Cardiac fibroblast (primary cell): Measurements from ENCODE around the gene CNTNAP5.

Experiments
- DNase-seq, 2 donors: peaks; one replicate each; pipeline versions ENCODE4 v3.0.0 to v3.0.0-alpha.2; 2010; ENCODE audit warnings: low read depth in 2 of 2
- H3K4me3 ChIP-seq, 2 donors: replicated peaks in 1 of 2; 1 replicate in 1 of 2; 2 replicates in 1 of 2; pipeline ENCODE4 v1.5.1; 2011; ENCODE audit warnings: low read depth in 2 of 2, low read length in 2 of 2, mild to moderate bottlenecking in 2 of 2, moderate library complexity in 1 of 2
- CTCF ChIP-seq: IDR thresholded peaks from one replicate; pipeline ENCODE4 v1.5.1; 2011; ENCODE audit warnings: low read depth, mild to moderate bottlenecking, low read length, inconsistent platforms

The CNTNAP5 gene

GRCh38 chr2:124559236-124559635, 534.1 kb downstream of the CNTNAP5 start:
- TF ChIP-seq CTCF = no peak

GRCh38 chr2:124560592-124561112, 535.6 kb downstream of the CNTNAP5 start:
- TF ChIP-seq CTCF = no peak
- DNase-seq = no peak

More at GRCh38 chr2:124559236-124559635, 534.1 kb downstream of the CNTNAP5 start:
- H3K4me3 ChIP-seq = no peak overlapping the region
- no peak for DNase-seq

GRCh38 chr2:124561486-124561885, 536.4 kb downstream of the CNTNAP5 start:
- no peak overlapping the region for H3K4me3 ChIP-seq
- TF ChIP-seq CTCF = no peak
- DNase-seq = no peak

More at GRCh38 chr2:124560592-124561112, 535.6 kb downstream of the CNTNAP5 start:
- H3K4me3 ChIP-seq = no peak overlapping the region

GRCh38 chr2:124563426-124563825, 538.3 kb downstream of the CNTNAP5 start:
- no peak overlapping the region for H3K4me3 ChIP-seq
- peak in 1 of 2 donors; percentile 0 for DNase-seq
- no peak for TF ChIP-seq CTCF

- no peak for TF ChIP-seq CTCF
- no peak overlapping the region for H3K4me3 ChIP-seq
- no peak for DNase-seq
Observed at GRCh38 chr2:124566518-124566970, 541.5 kb downstream of the CNTNAP5 start.

- TF ChIP-seq CTCF = no peak
- DNase-seq = no peak
- H3K4me3 ChIP-seq = no peak overlapping the region
Observed at GRCh38 chr2:124570872-124571271, 545.8 kb downstream of the CNTNAP5 start.

GRCh38 chr2:124571836-124572235, 546.7 kb downstream of the CNTNAP5 start:
- DNase-seq = no peak
- no peak for TF ChIP-seq CTCF
- H3K4me3 ChIP-seq = no peak overlapping the region
